NOMO-1 treated with DMSO at 0.1 percent for 48 hours (cell line): ENCODE results near the gene TIE1.
"Not testable (repeated sequence)": the region's sequence is repeated elsewhere in the genome, so short reads cannot be mapped to it uniquely, and the experiment has no call there.

ENCODE experiments used
- DNase-seq: peaks from one replicate; lab custom pipeline; 2025; ENCODE audit not compliant: unreplicated experiment; lab: John Stamatoyannopoulos, UW

TIE1 gene

DNA sequence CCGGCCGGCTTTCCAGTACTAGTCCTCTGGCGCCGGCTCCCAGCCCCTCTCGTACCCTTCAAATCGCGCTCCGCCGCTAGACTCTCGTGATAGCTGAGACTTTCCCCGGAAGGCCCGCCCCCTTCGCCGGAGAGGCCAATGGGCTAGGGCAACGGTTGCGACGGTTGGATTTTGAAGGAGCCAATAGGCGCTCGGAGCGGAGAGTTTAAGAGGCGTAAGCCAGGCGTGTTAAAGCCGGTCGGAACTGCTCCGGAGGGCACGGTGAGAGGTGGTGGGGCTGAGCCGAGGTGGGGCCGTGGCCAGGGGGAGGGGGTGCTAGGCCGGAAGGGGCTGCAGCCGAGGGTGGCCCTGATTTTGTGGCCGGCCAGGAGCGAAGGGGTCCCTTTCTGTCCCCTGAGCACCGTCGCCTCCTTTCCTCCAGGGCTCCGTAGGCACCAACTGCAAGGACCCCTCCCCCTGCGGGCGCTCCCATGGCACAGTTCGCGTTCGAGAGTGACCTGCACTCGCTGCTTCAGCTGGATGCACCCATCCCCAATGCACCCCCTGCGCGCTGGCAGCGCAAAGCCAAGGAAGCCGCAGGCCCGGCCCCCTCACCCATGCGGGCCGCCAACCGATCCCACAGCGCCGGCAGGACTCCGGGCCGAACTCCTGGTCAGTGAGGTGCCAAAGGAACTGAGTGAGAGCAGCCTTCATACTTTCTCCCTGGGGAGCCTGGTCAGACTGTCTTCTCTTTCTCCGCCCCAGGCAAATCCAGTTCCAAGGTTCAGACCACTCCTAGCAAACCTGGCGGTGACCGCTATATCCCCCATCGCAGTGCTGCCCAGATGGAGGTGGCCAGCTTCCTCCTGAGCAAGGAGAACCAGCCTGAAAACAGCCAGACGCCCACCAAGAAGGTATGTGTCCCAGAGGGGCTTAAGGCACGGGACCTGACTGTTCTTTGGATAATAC is 58.2 kb downstream of the TIE1 start, which contains the start of gene CDC20:
Gene CDC20 (plus strand): TSS at position 236 of the 948 bp plus-strand sequence. CDS start 235 bp downstream, at position 471.
- peak; percentile 99 for DNase-seq

- DNase-seq = no peak
Observed at GRCh38 chr1:43359696-43360095, 58.9 kb downstream of the TIE1 start.

DNA sequence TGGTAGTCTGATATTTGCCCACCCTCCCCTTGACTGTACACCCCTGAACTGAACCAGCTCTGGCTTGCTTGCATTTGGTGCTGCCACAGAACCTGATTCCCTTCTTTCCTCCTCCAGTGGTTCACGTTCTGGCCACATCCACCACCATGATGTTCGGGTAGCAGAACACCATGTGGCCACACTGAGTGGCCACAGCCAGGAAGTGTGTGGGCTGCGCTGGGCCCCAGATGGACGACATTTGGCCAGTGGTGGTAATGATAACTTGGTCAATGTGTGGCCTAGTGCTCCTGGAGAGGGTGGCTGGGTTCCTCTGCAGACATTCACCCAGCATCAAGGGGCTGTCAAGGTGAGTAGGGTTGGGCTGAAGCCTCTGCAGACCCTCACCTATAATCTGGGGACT is 59.8 kb downstream of the TIE1 start:
- DNase-seq = no peak

DNA sequence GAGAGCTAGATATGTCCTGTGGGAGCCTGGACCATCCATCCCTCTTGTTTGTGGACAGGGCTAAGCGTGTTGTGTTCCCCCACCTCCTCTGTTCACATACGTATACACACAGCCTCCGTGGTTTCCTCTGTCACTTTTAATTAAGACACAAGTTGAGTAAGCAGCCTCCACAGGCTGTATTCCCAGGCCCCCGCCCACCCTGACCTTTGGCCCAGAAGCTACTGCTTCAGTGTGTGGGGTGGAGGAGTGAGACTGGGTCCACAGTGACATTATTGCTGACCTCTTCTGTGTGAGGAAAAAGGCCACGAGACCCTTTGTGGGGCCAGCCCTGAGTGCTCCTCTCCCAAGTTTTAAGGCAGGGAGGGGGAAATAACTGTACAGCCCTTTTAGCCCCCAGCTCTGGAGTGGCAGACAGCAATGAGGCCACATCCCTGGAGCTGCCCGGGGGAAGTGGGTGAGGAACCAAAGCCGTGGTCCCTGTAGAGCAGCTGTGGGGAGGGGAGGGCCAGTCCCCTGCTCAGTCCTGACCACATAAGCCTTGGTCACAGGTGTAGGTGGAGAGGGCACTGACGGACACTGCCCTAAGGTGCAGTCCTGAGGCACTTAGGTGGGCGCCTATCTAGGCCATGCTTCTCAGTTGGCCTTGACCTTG is 62.6 kb downstream of the TIE1 start:
- no peak for DNase-seq

DNA sequence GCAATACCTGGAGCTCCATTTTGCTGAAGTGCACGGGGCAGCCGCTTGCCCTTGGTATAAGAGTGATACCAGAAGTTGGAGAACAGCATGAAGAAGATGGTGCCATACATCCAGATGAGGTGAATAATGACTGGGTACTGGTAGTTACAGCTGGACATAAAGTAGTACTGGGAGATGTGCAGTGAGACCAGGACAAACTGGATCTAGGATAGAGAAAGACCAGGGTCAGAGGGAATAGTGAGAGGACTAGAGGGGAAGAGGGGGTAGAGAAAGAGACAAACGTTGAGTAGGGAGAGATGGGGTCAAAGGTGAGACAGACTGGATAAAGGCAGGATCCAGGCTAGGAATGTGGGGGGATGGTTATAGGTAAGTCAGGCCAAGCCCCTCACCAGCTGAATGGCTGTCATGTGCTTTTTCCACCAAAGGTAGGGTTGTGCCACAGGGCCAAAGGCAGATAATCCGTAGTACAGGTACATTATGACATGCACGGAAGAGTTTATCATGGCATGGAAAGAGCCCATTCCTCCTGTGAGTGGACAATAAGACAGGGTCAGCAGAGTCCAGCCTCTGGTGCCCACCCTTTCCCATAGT is 63.2 kb downstream of the TIE1 start:
- no peak for DNase-seq

- no peak for DNase-seq
Observed at GRCh38 chr1:43365678-43366077, 64.9 kb downstream of the TIE1 start.

DNA sequence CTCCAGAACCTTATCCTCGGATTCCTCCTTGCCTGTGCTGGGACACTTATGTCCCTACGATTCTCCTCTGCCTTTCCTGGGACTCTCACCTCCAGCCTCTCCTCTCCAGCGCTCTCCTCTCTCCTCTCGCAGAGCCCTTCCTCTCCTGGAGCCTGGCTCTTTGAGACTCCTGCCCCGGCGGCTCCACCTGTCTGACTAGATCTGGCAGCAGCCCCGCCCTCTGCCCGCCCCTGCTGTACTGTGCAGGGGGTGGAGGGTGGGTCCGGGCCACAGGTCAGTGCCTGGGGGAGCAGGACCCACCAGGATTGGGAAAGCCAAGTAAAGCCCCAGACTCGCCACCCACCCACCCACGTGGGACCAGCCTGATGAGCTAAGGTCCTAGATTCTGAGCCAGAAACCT is 65.4 kb downstream of the TIE1 start:
- no peak for DNase-seq

DNA sequence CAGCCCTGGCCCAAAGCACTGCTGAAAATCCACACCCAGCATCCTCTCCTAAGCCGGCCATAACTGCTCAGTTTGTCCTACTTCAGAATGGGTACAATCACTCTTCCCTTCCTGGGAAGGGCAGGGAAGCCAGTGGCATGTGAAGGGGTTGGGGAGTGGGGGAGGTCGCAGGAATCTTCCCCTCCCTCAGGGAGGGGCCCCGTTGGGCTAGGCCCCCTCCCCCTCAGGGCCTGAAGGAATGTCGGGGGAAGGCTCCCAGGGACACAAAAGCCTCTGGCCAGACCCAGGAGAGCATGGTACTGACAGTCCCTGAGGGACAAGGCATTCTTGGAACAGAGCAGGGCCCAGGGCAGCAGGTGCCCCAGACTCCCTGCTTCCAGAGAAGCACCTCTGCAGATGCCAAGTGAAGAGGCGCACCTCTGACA is 65.8 kb downstream of the TIE1 start:
- DNase-seq = no peak

- no peak for DNase-seq
Observed at GRCh38 chr1:43367026-43367903, 66.5 kb downstream of the TIE1 start.

GRCh38 chr1:43367904-43368645 is 67.3 kb downstream of the TIE1 start, which contains the start of gene ELOVL1:
TSS of gene ELOVL1 (minus strand) at chr1:43368011. CDS start at chr1:43365609, 2,402 bp downstream.
- DNase-seq = peak; percentile 87

DNA sequence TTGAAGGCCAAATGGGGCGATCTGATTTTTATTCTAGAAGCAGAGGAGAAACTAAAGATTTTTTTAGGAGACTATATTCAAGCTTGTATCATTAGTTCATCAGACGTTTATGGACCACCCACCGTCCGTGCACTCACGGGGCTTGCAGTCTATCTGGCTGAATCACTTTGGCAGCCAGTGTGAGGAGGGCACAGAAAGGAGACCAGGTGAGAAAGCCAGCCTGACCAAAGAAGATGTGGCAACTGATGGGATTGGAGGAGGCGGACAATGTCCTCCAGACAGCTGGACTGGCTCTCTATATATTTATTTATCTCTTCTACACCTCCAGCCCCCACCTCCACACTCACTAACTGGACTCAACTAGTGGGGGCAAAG is 67.9 kb downstream of the TIE1 start:
- no peak for DNase-seq

DNA sequence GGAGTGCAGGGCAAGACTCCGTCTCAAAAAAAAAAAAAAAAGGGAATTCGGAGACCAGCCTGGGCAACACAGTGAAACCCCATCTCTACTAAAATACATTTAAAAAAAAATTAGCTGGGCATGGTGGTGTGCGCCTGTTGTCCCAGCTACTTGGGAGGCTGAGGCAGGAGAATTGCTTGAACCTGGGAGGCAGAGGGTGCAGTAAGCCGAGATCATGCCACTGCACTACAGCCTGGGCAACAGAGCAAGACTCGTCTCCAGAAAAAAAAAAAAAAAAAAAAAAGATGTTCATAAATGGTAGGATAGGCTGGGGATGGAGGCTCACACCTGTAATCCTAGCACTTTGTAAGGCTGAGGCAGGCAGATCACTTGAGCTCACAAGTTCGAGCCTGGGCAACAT is 69.0 kb downstream of the TIE1 start:
- not testable (repeated sequence) for DNase-seq

DNA sequence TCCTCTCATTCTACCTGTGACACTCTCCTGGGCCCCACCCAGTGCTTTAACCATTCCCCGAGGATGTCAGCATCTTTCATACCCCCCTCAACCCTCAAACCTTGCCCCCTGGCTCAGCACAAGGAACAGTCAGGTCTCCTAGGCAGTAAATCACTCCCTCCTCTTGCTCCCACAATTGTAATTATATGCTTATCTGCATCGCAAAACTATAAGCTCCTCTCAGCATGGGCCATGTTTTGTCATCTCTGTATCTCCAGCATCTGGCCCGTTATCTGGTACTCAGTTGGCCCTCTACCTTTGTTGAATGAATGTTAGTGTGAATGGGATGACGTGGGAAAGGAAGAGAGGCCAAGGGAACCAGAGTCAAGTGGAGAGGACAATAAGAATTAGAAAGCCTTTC is 69.8 kb downstream of the TIE1 start:
- DNase-seq = no peak

DNA sequence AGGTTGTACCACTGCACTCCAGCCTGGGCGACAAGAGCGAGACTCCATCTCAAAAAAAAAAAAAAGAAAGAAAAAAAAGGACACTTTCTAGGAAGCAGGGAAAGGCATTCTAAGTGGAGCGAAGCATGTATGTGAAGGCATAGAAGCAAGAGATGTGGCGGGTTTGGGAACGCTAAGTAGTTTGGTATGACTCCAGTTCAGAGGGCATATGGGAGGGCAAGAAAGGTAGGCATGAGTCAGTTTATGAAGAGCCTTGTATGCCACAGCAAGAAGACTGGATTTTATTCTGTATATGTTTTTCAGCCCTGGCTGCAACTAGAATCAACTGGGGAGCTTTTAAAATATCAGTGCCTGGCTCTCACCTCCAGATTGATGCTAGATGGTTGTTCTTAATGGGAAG is 71.4 kb downstream of the TIE1 start:
- no peak for DNase-seq
